NT2/D1 (cell line): ENCODE data around the gene RABEP1.

Experiments
- DNase-seq: peaks from one replicate; pipeline ENCODE4 v3.0.0-alpha.2; 2011; ENCODE audit warnings: low read depth, low spot score
- H3K27me3 ChIP-seq: 2 replicates; pipeline ENCODE4 v1.6.0; 2011; ENCODE audit warnings: mild to moderate bottlenecking; ENCODE audit not compliant: insufficient read length, insufficient read depth
- H3K36me3 ChIP-seq: 2 replicates; pipeline ENCODE4 v1.6.1; 2011; ENCODE audit warnings: mild to moderate bottlenecking, low read length, mixed read lengths; ENCODE audit not compliant: insufficient read depth, insufficient read length
- H3K4me1 ChIP-seq: 2 replicates; pipeline ENCODE4 v1.5.1; 2011; ENCODE audit not compliant: insufficient read depth, insufficient read length
- H3K4me3 ChIP-seq: 2 replicates; pipeline ENCODE4 v1.5.1; 2011; ENCODE audit warnings: low read depth; ENCODE audit not compliant: insufficient read length
- H3K9ac ChIP-seq: 2 replicates; pipeline ENCODE4 v1.6.0; 2011; ENCODE audit warnings: low read depth; ENCODE audit not compliant: insufficient read length
- H3K9me3 ChIP-seq: 2 replicates; pipeline ENCODE4 v1.5.1; 2011; ENCODE audit warnings: mild to moderate bottlenecking, low read length; ENCODE audit not compliant: insufficient read depth
- SUZ12 ChIP-seq: IDR thresholded peaks from 2 replicates; pipeline ENCODE4 v1.6.1; 2011; ENCODE audit not compliant: insufficient read length, insufficient read depth; ENCODE audit errors: extremely low read depth
- YY1 ChIP-seq: IDR thresholded peaks from 2 replicates; pipeline ENCODE4 v1.6.1; 2011; ENCODE audit not compliant: insufficient read length, insufficient read depth
- ZNF274 ChIP-seq: IDR thresholded peaks from 2 replicates; pipeline ENCODE4 v1.6.1; 2011; ENCODE audit warnings: mild to moderate bottlenecking, low read depth, low read length

The RABEP1 gene

DNA sequence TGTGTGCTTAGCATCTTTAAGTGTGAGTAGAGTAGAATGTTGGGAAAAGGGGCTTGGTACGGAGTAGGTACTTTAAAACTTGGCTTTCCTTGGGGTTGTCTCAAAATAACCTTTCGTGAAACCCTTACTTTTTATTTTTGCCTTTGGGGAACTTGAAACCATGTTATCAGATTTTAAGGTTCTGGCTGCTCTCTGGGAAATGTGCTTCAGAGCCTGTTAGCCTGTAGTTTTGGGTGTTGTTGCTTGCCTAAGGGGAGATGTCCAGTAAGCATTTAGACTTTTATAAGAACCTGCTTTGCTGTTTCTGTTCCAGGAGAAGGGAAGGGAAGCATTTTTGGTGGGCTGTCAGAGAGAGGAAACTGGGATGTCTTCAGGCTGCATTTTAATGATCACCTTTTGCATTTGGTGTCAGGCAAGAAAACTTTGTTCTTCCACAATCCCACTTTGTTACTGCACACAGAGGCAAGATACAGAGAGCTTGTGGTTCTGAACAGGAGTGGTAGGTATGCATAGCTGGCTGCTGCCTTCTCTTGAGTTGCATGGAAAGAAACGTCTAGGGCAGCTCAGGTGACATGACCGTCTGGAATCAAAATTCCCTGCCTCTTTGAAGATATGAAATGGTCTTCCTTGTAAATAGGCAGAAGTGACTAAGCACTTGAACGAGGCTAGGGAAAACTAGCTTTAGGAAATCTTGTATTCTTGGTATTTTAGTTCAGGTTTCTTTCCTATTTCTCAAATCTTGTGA lies 1.7 kb downstream of the RABEP1 start:
- TF ChIP-seq ZNF274 (no peak), YY1 (no peak), SUZ12 (no peak)
- Histone ChIP-seq H3K36me3 (peaks cover 4% of the 10 kb centered on the region), H3K4me3 (no peak overlapping the region), H3K4me1 (no peaks in the 10 kb centered on the region), H3K9me3 (no peaks in the 10 kb centered on the region), H3K9ac (peak overlapping the region; percentile 15), H3K27me3 (no peaks in the 10 kb centered on the region)
- no peak for DNase-seq

DNA sequence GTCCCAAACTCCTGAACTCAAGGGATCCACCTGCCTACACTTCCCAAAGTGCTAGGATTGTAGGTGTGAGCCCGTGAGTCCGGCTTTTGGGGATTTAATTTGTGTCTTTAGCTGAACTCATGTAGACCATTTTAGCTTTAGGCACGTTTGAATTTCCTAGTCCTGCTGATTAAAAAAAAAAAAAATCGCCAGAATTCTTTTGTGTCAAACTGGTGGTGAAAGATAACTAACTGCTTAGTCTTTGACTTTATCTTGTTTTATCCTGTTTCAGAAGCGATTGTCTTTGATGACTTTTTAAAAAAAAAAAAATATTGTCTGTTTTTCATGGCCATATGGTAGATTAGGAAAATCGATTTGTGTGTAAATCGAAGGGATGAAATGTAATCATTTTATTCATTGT lies 2.6 kb downstream of the RABEP1 start:
- DNase-seq, result no peak
- Histone ChIP-seq H3K4me1 (no peaks in the 10 kb centered on the region), H3K36me3 (peaks cover 4% of the 10 kb centered on the region), H3K4me3 (no peak overlapping the region), H3K9ac (no peak overlapping the region), H3K9me3 (no peaks in the 10 kb centered on the region), H3K27me3 (no peaks in the 10 kb centered on the region)
- TF ChIP-seq SUZ12, result no peak
- no peak for TF ChIP-seq YY1
- no peak for TF ChIP-seq ZNF274

DNA sequence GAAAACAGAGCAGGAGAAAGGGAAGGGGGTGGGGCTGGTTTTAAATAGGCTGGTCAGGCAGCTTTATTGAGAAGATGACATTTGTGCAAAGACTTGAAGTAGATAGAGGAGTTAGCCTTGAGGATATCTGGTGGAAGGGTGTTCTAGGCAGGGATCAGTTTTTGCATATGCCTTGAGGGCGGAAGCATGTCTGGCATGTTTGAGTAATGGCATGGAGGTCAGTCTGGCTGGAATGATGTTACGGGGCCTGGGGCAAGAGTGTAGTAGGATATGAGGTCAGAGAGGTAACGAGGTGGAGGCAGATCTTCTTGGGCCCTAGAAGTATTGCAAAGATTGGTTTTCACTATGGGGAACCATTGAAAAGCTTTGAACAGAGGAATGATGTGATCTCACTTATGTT lies 4.8 kb downstream of the RABEP1 start:
- H3K4me1 ChIP-seq, result no peaks in the 10 kb centered on the region
- peaks cover 7% of the 10 kb centered on the region for H3K36me3 ChIP-seq
- TF ChIP-seq YY1 (no peak), ZNF274 (no peak), SUZ12 (no peak)
- no peak overlapping the region for H3K4me3 ChIP-seq
- no peak for DNase-seq
- H3K9me3 ChIP-seq, result no peaks in the 10 kb centered on the region
- H3K9ac ChIP-seq, result no peak overlapping the region
- no peaks in the 10 kb centered on the region for H3K27me3 ChIP-seq

DNA sequence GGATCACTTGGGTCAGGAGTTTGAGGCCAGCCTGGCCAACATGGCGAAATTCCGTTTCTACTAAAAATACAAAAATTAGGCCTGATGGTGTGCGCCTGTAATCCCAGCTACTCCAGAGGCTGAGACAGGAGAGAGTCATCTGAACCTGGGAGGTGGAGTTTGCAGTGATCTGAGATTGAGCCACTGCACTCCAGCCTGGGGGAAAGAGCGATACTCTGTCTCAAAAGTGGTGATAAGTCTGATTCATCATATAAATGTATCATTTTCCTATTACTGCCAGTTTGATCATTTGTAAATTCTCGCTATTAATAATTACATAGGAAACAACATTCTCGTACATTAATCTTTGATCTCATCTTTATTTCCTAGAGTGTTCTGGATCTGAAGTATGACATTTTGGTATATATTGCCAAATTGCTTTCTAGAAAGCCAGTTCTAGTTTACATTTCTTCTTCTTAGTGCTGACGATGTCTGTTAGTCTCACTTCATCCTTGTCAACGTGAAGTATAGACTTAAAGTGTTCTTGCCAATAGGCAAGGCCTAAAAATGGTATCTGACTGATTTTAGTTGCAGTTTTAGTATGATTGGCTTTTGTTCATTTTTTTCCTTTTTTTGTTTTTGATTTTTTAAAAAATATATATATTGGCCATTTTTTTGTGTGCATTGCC lies 9.7 kb downstream of the RABEP1 start:
- no peaks in the 10 kb centered on the region for H3K27me3 ChIP-seq
- H3K4me3 ChIP-seq, result no peak overlapping the region
- DNase-seq, result no peak
- H3K36me3 ChIP-seq, result peaks cover 3% of the 10 kb centered on the region
- no peaks in the 10 kb centered on the region for H3K9me3 ChIP-seq
- no peaks in the 10 kb centered on the region for H3K4me1 ChIP-seq
- no peak for TF ChIP-seq ZNF274
- no peak for TF ChIP-seq YY1
- no peak for TF ChIP-seq SUZ12
- no peak overlapping the region for H3K9ac ChIP-seq

DNA sequence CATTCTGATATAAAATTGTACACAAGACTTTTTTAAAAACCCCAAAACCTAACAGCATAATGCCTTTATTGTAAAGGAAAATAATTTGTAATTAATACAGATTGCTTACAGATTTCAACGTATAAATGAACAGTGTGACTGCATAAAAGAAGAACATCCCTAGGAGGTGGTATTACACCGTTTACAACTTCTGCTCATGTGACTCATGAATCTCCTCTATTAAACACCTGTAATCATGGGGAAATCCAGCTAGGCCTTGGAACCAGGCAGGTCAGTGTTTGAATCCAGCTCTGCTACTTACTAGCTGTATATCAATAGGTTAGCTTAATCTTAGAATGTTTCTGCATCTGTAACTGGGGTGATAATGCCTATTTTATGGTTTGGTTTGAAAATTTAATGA lies 15.2 kb downstream of the RABEP1 start:
- no peak overlapping the region for H3K9ac ChIP-seq
- H3K4me1 ChIP-seq, result no peaks in the 10 kb centered on the region
- H3K9me3 ChIP-seq, result no peaks in the 10 kb centered on the region
- H3K4me3 ChIP-seq, result no peak overlapping the region
- DNase-seq, result no peak
- H3K36me3 ChIP-seq, result no peaks in the 10 kb centered on the region
- TF ChIP-seq YY1 (no peak), ZNF274 (no peak), SUZ12 (no peak)
- H3K27me3 ChIP-seq, result no peaks in the 10 kb centered on the region

DNA sequence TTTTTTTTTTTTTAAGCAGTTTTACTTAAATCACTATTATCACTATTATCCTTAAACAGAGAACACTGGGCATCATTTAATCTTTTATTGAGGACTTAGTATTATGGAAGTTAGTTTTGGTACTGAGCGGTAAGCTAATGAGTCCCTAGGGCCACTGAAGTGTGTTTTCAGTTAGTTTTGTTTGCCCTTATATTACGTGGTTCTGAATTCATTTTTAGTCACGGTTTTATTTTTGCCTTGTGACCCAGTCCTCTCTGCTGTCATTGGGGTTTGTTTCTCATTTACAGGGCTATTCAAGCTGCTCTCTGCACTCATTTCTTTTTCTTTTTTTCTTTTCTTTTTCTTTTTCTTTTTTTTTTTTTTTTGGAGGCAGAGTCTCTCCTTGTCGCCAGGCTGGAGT lies 17.3 kb downstream of the RABEP1 start:
- Histone ChIP-seq H3K4me3 (no peak overlapping the region), H3K27me3 (no peaks in the 10 kb centered on the region), H3K4me1 (no peaks in the 10 kb centered on the region), H3K9me3 (no peaks in the 10 kb centered on the region), H3K36me3 (no peaks in the 10 kb centered on the region), H3K9ac (no peak overlapping the region)
- no peak for DNase-seq
- TF ChIP-seq YY1, result no peak
- no peak for TF ChIP-seq ZNF274
- no peak for TF ChIP-seq SUZ12

DNA sequence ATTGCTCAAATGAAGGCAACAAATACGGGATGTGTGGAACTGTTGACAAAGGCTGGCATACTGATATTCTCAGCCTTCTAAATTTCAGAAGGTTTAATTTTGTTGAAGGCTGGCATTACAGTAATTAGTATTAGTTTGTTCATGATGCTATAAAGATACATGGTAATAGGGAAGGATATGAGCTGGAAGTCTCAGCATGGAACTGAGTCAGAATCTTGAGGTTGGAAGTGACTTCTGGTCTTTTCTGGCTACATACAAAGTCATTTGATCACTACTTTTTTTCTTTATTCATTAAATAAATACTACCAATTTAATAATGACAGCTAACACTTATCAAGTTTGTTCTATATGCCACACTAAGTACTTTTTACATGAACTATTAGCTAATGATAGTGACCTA lies 22.6 kb downstream of the RABEP1 start:
- Histone ChIP-seq H3K4me1 (no peaks in the 10 kb centered on the region), H3K9ac (no peak overlapping the region), H3K27me3 (no peaks in the 10 kb centered on the region), H3K9me3 (no peaks in the 10 kb centered on the region), H3K4me3 (no peak overlapping the region), H3K36me3 (peaks cover 2% of the 10 kb centered on the region)
- TF ChIP-seq ZNF274 (no peak), YY1 (no peak)
- DNase-seq, result no peak
